Heart left ventricle (tissue), 16 donors: ENCODE measurements around the gene CELSR1. TPM values are rescaled to one million over a fixed set of nuclear protein-coding genes. Genes with fewer than 3 reads are reported as not detected.
A peak's percentile ranks its signal among the peaks of the same experiment; 100 is the strongest.

ENCODE experiments used
- ATAC-seq, 4 donors: fragments of 200-7000 bp; cut with Tn5 transposase; one replicate each; pipeline ENCODE4 v1.9.1; 2020 to 2022; ENCODE audit warnings: moderate library complexity in 4 of 4, mild to moderate bottlenecking in 3 of 4, moderate number of reproducible peaks in 1 of 4
- DNase-seq, 5 donors: peaks; one replicate each; pipeline ENCODE4 v3.0.0-alpha.2; 2020
- H3K27ac ChIP-seq, 12 donors: fragments of 200-600 bp; sonication (generic) in 4 of 12; one replicate each; pipeline versions ENCODE4 v1.5.0 to v1.8.0; 2016 to 2022; ENCODE audit warnings: mild to moderate bottlenecking in 2 of 12
- H3K27me3 ChIP-seq, 9 donors: fragments of 200-600 bp; sonication (generic) in 2 of 9; one replicate each; pipeline versions ENCODE4 v1.5.1 to v1.8.0; 2016 to 2022; ENCODE audit warnings: mild to moderate bottlenecking in 3 of 9
- H3K36me3 ChIP-seq, 9 donors: fragments of 200-600 bp; sonication (generic) in 2 of 9; one replicate each; pipeline versions ENCODE4 v1.5.0 to v1.8.0; 2018 to 2022; ENCODE audit warnings: mild to moderate bottlenecking in 2 of 9
- H3K4me1 ChIP-seq, 12 donors: fragments of 200-600 bp; sonication (generic) in 4 of 12; one replicate each; pipeline versions ENCODE4 v1.5.0 to v1.8.0; 2016 to 2022; ENCODE audit warnings: mild to moderate bottlenecking in 3 of 12
- H3K4me3 ChIP-seq, 12 donors: fragments of 200-600 bp; sonication (generic) in 4 of 12; one replicate each; pipeline versions ENCODE4 v1.5.0 to v1.8.0; 2017 to 2022; ENCODE audit warnings: mild to moderate bottlenecking in 9 of 12, moderate library complexity in 4 of 12
- H3K9me3 ChIP-seq, 12 donors: fragments of 200-600 bp; sonication (generic) in 4 of 12; one replicate each; pipeline versions ENCODE4 v1.5.0 to v1.8.0; 2016 to 2022; ENCODE audit warnings: mild to moderate bottlenecking in 1 of 12
- CTCF ChIP-seq, 12 donors: fragments of 200-600 bp; sonication (generic) in 4 of 12; IDR thresholded peaks; one replicate each; pipeline versions ENCODE4 v1.5.0 to v1.8.0; 2018 to 2022; ENCODE audit warnings: antibody characterized with exemption in 12 of 12, mild to moderate bottlenecking in 5 of 12
- POLR2A ChIP-seq, 2 donors: fragments of 450-650 bp; IDR thresholded peaks; one replicate each; pipeline ENCODE4 v1.6.1; 2017; ENCODE audit warnings: antibody characterized with exemption in 2 of 2, mild to moderate bottlenecking in 2 of 2, moderate library complexity in 2 of 2
- WGBS, 4 donors: extraction: QIAGEN DNeasy Blood & Tissue Kit in 2 of 4; methylation state at CpG; one replicate each; pipeline versions ENCODE4 v1.1.5 to v1.1.7; 2013 to 2018; 5-methylcytosine and 5-hydroxymethylcytosine counted together
- intact Hi-C, 10 donors: fragments of 100-400 bp; cut with DNase I; formaldehyde crosslinking; loops; one replicate each; pipeline versions ENCODE4 v1.11.1 to v1.14.2; 2022
- polyA plus RNA-seq, 2 donors: library from polyadenylated mRNA; stranded (reverse); fragments of 200-250 nt; gene quantifications; one replicate each; pipeline ENCODE4 v1.2.3, GENCODE V29; 2013
- total RNA-seq, 9 donors: library from RNA; depleted of rRNA in 2 of 9; stranded (reverse); fragments of >200 nt in 2 of 9; fragmentation: NEBNext Ultra II Directional in 3 of 9; extraction: Animal tissue kit (Norgen Biotek cat#: 25700) in 3 of 9; gene quantifications; one replicate each; pipeline versions ENCODE4 v1.1.0 to v1.2.4, GENCODE V29; 2016 to 2023
- donor health status: ischemic (EF 13 %, LVEDD 7.1; RV severe dilation, severe dysfunction).
- donor health status: healthy with polysubstance abuse.
- donor health status: DM: no; HTN: yes; CAD: no.
- donor health status: DM: no; HTN: no; CAD: no.
- donor health status: ischemic (EF 25% LVEDD 6.9; RV normal size, moderate dysfunction).
- donor health status: ischemic (EF 25% LVEDD 5.7; RV mildly dilated, moderate dysfunction).
- donor health status: healthy.
- donor health status: DM: yes; HTN: yes; CAD: no.
- donor health status: ischemic (EF 35%, LVEDD 5.7; RV mildly dilated, moderate dysfunction).
- donor health status: nonischemic (EF 11% LVEDD 7.7; RV severe dilation, severe dysfunction).
- donor health status: DM: yes; HTN: yes; CAD: no.
- donor health status: PGD.
- donor health status: ischemic (EF 29% LVEDD 5.4; RV normal size, mild dysfunction).
- donor health status: nonischemic (EF 23%, LVEDD 6.1; RV moderate dilation, normal function).

CELSR1 gene
- total and polyA plus RNA-seq, 11 donors: 5.9 to 15.8 (median 11.9) TPM

GRCh38 chr22:46586123-46586519 is 48.7 kb upstream of the CELSR1 start:
- peak in 3 of 5 donors; percentile 16 to 54 (median 25) for DNase-seq
- TF ChIP-seq CTCF (IDR thresholded peaks at IDR 0.05) (no peak), POLR2A (IDR thresholded peaks at IDR 0.05) (no peak)
- H3K4me1 ChIP-seq: peaks cover 9 to 88% (median 64%) of the 10 kb centered on the region in 12 donors
- H3K9me3 ChIP-seq: no peaks in the 10 kb centered on the region
- H3K27ac ChIP-seq: peak overlapping the region in 3 of 12 donors; percentile 9 to 91 (median 90)
- no peak for ATAC-seq
- H3K27me3 ChIP-seq: no peaks in the 10 kb centered on the region
- 67 to 78% (median 68%) methylated on average over 11 to 12 of the region's 12 CpGs for WGBS, 4 donors
- intact Hi-C loops: no loop called here
- H3K36me3 ChIP-seq: no peaks in the 10 kb centered on the region
- H3K4me3 ChIP-seq: no peak overlapping the region

DNA sequence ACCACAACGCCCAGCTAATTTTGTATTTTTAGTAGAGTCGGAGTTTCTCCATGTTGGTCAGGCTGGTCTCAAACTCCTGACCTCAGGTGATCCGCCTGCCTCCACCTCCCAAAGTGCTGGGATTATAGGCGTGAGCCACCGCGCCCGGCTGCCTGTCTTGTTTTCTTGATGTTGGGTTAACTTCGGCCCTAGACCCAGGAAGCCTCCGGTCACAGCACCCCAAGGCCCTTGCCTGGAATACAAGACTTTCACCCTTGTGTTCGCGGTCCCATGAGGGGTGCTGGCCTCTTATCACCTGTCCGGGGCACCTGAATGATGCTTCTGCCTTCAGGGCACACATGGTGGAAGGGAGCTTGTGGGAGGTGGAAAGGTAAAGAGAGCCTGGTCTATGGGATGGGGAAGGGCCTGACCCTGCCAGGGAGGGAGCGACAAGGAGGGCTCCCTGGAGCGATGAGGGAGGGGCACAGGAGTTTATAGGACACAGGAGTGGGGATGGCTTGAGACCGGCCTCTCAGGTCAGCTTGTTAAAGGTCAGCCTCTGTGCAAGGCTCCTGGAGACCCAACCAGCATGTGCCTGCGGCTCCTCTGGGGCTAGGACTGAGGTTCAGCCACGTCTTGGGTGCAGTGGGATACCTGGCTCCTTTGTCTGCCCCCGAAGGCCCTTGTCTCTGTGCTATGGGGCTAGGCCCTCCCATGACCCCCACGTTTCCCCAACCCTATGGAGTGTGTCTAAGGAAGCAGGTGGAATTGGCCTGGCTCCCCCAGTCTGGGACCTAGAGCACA is 48.1 kb upstream of the CELSR1 start:
- Histone ChIP-seq H3K27ac (peak overlapping the region in 3 of 12 donors; percentile 9 to 91 (median 90)), H3K36me3 (no peaks in the 10 kb centered on the region), H3K9me3 (no peaks in the 10 kb centered on the region), H3K4me3 (no peak overlapping the region), H3K27me3 (no peaks in the 10 kb centered on the region), H3K4me1 (peaks cover 7 to 88% (median 64%) of the 10 kb centered on the region in 12 donors)
- 89 to 95% (median 95%) methylated on average over 16 to 19 of the region's 19 CpGs for WGBS, 4 donors
- ATAC-seq (no peak), DNase-seq (peak in 2 of 5 donors; percentile 18 to 40)
- intact Hi-C loops: no loop called here
- no peak for TF ChIP-seq CTCF (IDR thresholded peaks at IDR 0.05)
- no peak for TF ChIP-seq POLR2A (IDR thresholded peaks at IDR 0.05)

DNA sequence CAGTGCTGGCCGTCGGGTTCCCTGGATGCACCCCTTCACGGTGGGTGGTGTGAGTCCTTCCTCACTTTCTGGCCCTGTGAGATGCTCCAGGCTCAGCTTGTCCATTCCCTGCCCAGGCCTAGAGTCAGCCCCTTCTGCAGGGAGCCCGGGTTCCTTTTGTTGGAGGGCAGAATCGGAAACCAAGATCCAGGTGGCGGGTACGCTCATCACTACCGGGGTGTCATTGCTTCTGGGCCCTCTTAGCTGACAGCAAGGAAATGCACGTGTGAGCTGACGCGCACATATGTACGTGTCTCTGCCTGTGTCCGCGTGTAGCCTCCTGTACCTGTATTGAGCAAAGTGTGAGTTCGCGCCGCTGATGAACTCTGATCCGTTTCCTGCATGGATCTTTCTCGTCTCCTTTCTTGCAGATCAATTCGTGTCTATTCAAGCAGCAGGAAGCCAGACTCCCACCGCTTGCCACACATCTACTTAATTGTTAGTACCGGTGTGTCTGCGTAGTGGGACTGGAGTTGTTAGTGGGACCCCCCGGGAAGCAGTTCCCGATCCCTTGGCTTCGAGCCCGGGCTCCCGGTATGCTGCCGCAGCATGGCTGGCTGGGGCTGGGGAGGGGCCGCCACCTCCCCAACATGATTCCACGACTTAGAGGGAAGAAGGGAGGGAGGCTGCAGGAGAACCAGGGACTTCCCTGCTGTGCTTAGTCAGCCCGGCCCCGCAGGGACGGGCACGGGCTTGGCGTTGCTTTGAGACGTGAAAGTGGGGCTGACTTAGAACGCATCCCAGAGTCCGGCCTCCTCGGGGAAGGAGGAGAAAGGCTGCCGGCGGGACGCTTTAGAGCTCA is 46.9 kb upstream of the CELSR1 start:
- intact Hi-C loops: loop anchor here in 2 of 10 donors (5.0 kb wide), 2 partner anchors 38 to 148 kb away; partner anchors contain the start of gene GRAMD4 (in 1 of the 2)
- ATAC-seq: no peak
- Histone ChIP-seq H3K27ac (peak overlapping the region in 5 of 12 donors; percentile 24 to 63 (median 41)), H3K4me1 (peaks cover 14 to 90% (median 67%) of the 10 kb centered on the region in 12 donors), H3K9me3 (no peaks in the 10 kb centered on the region), H3K36me3 (no peaks in the 10 kb centered on the region), H3K4me3 (no peak overlapping the region), H3K27me3 (no peaks in the 10 kb centered on the region)
- peak in 2 of 5 donors; percentile 38 to 60 for DNase-seq
- TF ChIP-seq POLR2A (IDR thresholded peaks at IDR 0.05) (no peak), CTCF (IDR thresholded peaks at IDR 0.05) (no peak)
- WGBS, 4 donors: 51 to 67% (median 62%) methylated on average over 31 to 43 of the region's 43 CpGs

DNA sequence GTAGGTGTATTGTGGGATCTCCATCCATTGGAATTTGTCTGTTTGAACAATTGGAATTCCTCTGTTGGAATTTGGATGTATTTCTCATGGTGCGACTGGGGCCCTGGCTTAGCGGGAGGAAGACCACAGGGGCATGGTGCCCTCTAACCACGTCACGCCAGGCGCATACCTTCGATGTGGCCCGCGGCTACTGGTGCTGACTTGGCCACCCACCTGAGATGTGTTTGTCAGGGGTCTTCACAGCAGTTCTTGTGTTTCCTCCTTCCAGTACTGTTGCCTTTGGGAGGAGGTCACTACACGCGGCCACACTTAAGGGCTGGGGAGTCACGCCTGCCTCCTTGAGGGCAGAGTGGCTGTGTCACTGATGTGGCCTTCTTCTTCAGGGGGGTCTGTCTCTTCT is 46.2 kb upstream of the CELSR1 start:
- TF ChIP-seq CTCF (IDR thresholded peaks at IDR 0.05) (no peak), POLR2A (IDR thresholded peaks at IDR 0.05) (no peak)
- H3K27ac ChIP-seq: peak overlapping the region in 1 of 12 donors; percentile 63
- DNase-seq (peak in 1 of 5 donors; percentile 19), ATAC-seq (no peak)
- H3K4me1 ChIP-seq: peaks cover 21 to 92% (median 74%) of the 10 kb centered on the region in 12 donors
- no peak overlapping the region for H3K4me3 ChIP-seq
- no peaks in the 10 kb centered on the region for H3K36me3 ChIP-seq
- intact Hi-C loops: loop anchor here in 2 of 10 donors (5.0 kb wide), 2 partner anchors 39 to 149 kb away; partner anchors contain the start of gene GRAMD4 (in 1 of the 2)
- no peaks in the 10 kb centered on the region for H3K9me3 ChIP-seq
- H3K27me3 ChIP-seq: no peaks in the 10 kb centered on the region
- 90 to 93% (median 93%) methylated on average over 11 of the region's 11 CpGs for WGBS, 4 donors
